Measurements from ENCODE around the gene TRPV4.

TRPV4 gene

GRCh38 chr12:109798691-109799090 is 34.5 kb downstream of the TRPV4 start:
- TF ChIP-seq CTCF (IDR thresholded peaks at IDR 0.05; ENCODE audit: low read depth, low read length, missing control alignments), result no peak
- H3K4me3 ChIP-seq (replicated peaks; ENCODE audit: low read depth, low read length), result no peak overlapping the region
- DNase-seq (ENCODE audit: extremely low read depth, low read depth), result no peak

- TF ChIP-seq CTCF (IDR thresholded peaks at IDR 0.05; ENCODE audit: low read depth, low read length, missing control alignments), result peak; percentile 29
- DNase-seq (ENCODE audit: extremely low read depth, low read depth), result no peak
- H3K4me3 ChIP-seq (replicated peaks; ENCODE audit: low read depth, low read length), result no peak overlapping the region
Measured at GRCh38 chr12:109797905-109798669, 35.1 kb downstream of the TRPV4 start.

GRCh38 chr12:109796057-109796456 is 37.1 kb downstream of the TRPV4 start:
- no peak overlapping the region for H3K4me3 ChIP-seq (replicated peaks; ENCODE audit: low read depth, low read length)
- no peak for DNase-seq (ENCODE audit: extremely low read depth, low read depth)
- no peak for TF ChIP-seq CTCF (IDR thresholded peaks at IDR 0.05; ENCODE audit: low read depth, low read length, missing control alignments)

GRCh38 chr12:109795023-109795422 is 38.2 kb downstream of the TRPV4 start:
- H3K4me3 ChIP-seq (replicated peaks; ENCODE audit: low read depth, low read length), result no peak overlapping the region
- no peak for DNase-seq (ENCODE audit: extremely low read depth, low read depth)
- TF ChIP-seq CTCF (IDR thresholded peaks at IDR 0.05; ENCODE audit: low read depth, low read length, missing control alignments), result no peak

GRCh38 chr12:109793826-109794501 is 39.2 kb downstream of the TRPV4 start:
- H3K4me3 ChIP-seq (replicated peaks; ENCODE audit: low read depth, low read length), result no peak overlapping the region
- no peak for TF ChIP-seq CTCF (IDR thresholded peaks at IDR 0.05; ENCODE audit: low read depth, low read length, missing control alignments)
- DNase-seq (ENCODE audit: extremely low read depth, low read depth), result no peak

- H3K4me3 ChIP-seq (replicated peaks; ENCODE audit: low read depth, low read length), result no peak overlapping the region
- DNase-seq (ENCODE audit: extremely low read depth, low read depth), result no peak
- TF ChIP-seq CTCF (IDR thresholded peaks at IDR 0.05; ENCODE audit: low read depth, low read length, missing control alignments), result no peak
Measured at GRCh38 chr12:109793411-109793810, 39.8 kb downstream of the TRPV4 start.
